Lung (tissue), 12 donors: ENCODE measurements around the gene RAB33A. TPM values are rescaled to one million over a fixed set of nuclear protein-coding genes. Genes with fewer than 3 reads are reported as not detected.

Source experiments
- ATAC-seq: fragments of 200-7000 bp; cut with Tn5 transposase; one replicate; pipeline ENCODE4 v1.9.1; 2020; ENCODE audit warnings: moderate number of reproducible peaks; ENCODE audit not compliant: insufficient read depth, low FRiP score
- DNase-seq, 3 donors: peaks; one replicate each; pipeline ENCODE4 v3.0.0-alpha.2; 2013 to 2017
- H3K27ac ChIP-seq, 2 donors: one replicate each; pipeline ENCODE4 v1.5.1; 2013; ENCODE audit warnings: mild to moderate bottlenecking in 2 of 2, moderate library complexity in 2 of 2, control low read depth in 1 of 2, inconsistent platforms in 1 of 2, low read depth in 1 of 2, low read length in 1 of 2
- H3K27me3 ChIP-seq, 3 donors: one replicate each; pipeline ENCODE4 v1.5.1; 2013; ENCODE audit warnings: low read length in 2 of 3; ENCODE audit not compliant: control insufficient read depth in 3 of 3, insufficient read depth in 3 of 3
- H3K36me3 ChIP-seq, 4 donors: one replicate each; pipeline ENCODE4 v1.5.1; 2013; ENCODE audit warnings: low read length in 4 of 4, mild to moderate bottlenecking in 1 of 4, moderate library complexity in 1 of 4; ENCODE audit not compliant: control insufficient read depth in 4 of 4, insufficient read depth in 4 of 4
- H3K4me1 ChIP-seq, 5 donors: one replicate each; pipeline ENCODE4 v1.5.1; 2013; ENCODE audit warnings: low read length in 5 of 5, mild to moderate bottlenecking in 2 of 5, moderate library complexity in 1 of 5; ENCODE audit not compliant: control insufficient read depth in 5 of 5, insufficient read depth in 5 of 5
- H3K4me3 ChIP-seq: one replicate; pipeline ENCODE4 v1.5.1; 2013; ENCODE audit warnings: mild to moderate bottlenecking, control low read depth, moderate library complexity
- H3K9ac ChIP-seq, 2 donors: one replicate each; pipeline ENCODE4 v1.5.1; 2013; ENCODE audit warnings: low read length in 2 of 2, control low read depth in 1 of 2; ENCODE audit not compliant: insufficient read depth in 1 of 2
- H3K9me3 ChIP-seq, 4 donors: one replicate each; pipeline ENCODE4 v1.5.1; 2013; ENCODE audit warnings: low read length in 3 of 4, mild to moderate bottlenecking in 1 of 4, moderate library complexity in 1 of 4; ENCODE audit not compliant: control insufficient read depth in 4 of 4, insufficient read depth in 3 of 4
- CTCF ChIP-seq: IDR thresholded peaks from 2 replicates; pipeline ENCODE4 v1.5.1; 2012; ENCODE audit warnings: mild to moderate bottlenecking; ENCODE audit errors: control extremely low read depth, extremely low read depth
- WGBS, 2 donors: extraction: QIAGEN DNeasy Blood & Tissue Kit; methylation state at CpG; one replicate each; pipeline ENCODE4 v1.1.7; 2013; 5-methylcytosine and 5-hydroxymethylcytosine counted together
- polyA plus RNA-seq, 2 donors: library from polyadenylated mRNA; stranded (reverse); fragments of 200-250 nt; gene quantifications; one replicate each; pipeline ENCODE4 v1.2.1, GENCODE V29; 2013
- total RNA-seq, 2 donors: library from RNA; depleted of rRNA in 1 of 2; stranded (reverse); fragments of >200 nt in 1 of 2; gene quantifications; one replicate each; pipeline ENCODE4 v1.2.1, GENCODE V29; 2014 to 2021
- donor health status: control.
- donor health status: control.
- donor health status: Bipolar disorder and iron deficiency.
- donor health status: healthy.
- donor health status: DM: yes; HTN: yes; CAD: no.

RAB33A gene
- total and polyA plus RNA-seq, 4 donors, result 0.37 to 10.0 (median 1.4) TPM

GRCh38 chrX:130158311-130158710 is 13.5 kb upstream of the RAB33A start:
- no peak overlapping the region for H3K9ac ChIP-seq
- 83 to 94% methylated on average over 2 of the region's 2 CpGs for WGBS, 2 donors

GRCh38 chrX:130159776-130160175 is 12.0 kb upstream of the RAB33A start:
- no peak overlapping the region for H3K27ac ChIP-seq
- no peaks in the 10 kb centered on the region for H3K27me3 ChIP-seq
- no peaks in the 10 kb centered on the region for H3K9me3 ChIP-seq
- H3K4me1 ChIP-seq, result peaks cover 0 to 10% (median 0%) of the 10 kb centered on the region in 5 donors
- H3K4me3 ChIP-seq, result no peak overlapping the region
- ATAC-seq, result no peak
- no peak for TF ChIP-seq CTCF
- no peak overlapping the region for H3K9ac ChIP-seq
- WGBS, 2 donors, result 72 to 88% methylated on average over 4 of the region's 4 CpGs
- no peaks in the 10 kb centered on the region for H3K36me3 ChIP-seq
- no peak for DNase-seq

More at GRCh38 chrX:130158311-130158710, 13.5 kb upstream of the RAB33A start:
- ATAC-seq (no peak), DNase-seq (no peak)
- Histone ChIP-seq H3K4me1 (peaks cover 0 to 4% (median 0%) of the 10 kb centered on the region in 5 donors), H3K27ac (no peak overlapping the region), H3K4me3 (no peak overlapping the region), H3K36me3 (peaks cover 0 to 4% (median 0%) of the 10 kb centered on the region in 4 donors), H3K27me3 (no peaks in the 10 kb centered on the region), H3K9me3 (no peaks in the 10 kb centered on the region)
- TF ChIP-seq CTCF, result no peak

GRCh38 chrX:130162094-130162735 is 9.5 kb upstream of the RAB33A start:
- H3K27ac ChIP-seq, result peak overlapping the region in 1 of 2 donors; percentile 1
- 57 to 72% methylated on average over 6 of the region's 6 CpGs for WGBS, 2 donors

More at GRCh38 chrX:130162094-130162735, 9.5 kb upstream of the RAB33A start:
- no peak overlapping the region for H3K9ac ChIP-seq
- H3K4me1 ChIP-seq, result peaks cover 0 to 13% (median 0%) of the 10 kb centered on the region in 5 donors
- H3K4me3 ChIP-seq, result no peak overlapping the region
- peaks cover 0 to 3% (median 0%) of the 10 kb centered on the region in 4 donors for H3K9me3 ChIP-seq
- no peak for TF ChIP-seq CTCF
- DNase-seq, result no peak
- no peak for ATAC-seq
- peaks cover 0 to 3% (median 0%) of the 10 kb centered on the region in 3 donors for H3K27me3 ChIP-seq
- H3K36me3 ChIP-seq, result no peaks in the 10 kb centered on the region
